Activated T-helper 1 cell treated with Interleukin-2 at 50 U/mL for 16 hours (primary cell): ENCODE data around the gene CEP85L.

ENCODE experiments used
- DNase-seq: peaks from one replicate; pipeline ENCODE4 v3.0.0-alpha.2; 2020; ENCODE audit warnings: low read depth

The CEP85L gene

DNA sequence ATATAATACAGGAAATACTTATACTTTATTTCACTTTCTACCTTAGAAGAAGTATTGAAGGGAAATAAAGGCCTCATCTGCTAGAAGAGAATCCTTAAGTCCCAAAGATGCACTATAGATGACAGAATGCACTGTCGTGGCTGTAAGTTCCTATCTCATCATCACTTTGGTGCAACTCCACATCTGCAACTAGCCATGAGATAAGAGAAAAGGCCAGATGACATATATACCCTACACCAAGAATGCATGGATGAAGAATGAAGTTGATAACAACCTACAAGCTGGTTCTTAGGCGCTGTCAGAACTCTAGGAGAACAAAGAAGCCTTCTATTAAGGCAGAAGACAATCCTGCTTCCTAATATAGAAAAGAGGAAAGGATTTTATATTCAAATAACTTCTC lies 114.9 kb downstream of the CEP85L start:
- no peak for DNase-seq

- DNase-seq = no peak
Measured at GRCh38 chr6:118535176-118535844, 116.1 kb downstream of the CEP85L start.

DNA sequence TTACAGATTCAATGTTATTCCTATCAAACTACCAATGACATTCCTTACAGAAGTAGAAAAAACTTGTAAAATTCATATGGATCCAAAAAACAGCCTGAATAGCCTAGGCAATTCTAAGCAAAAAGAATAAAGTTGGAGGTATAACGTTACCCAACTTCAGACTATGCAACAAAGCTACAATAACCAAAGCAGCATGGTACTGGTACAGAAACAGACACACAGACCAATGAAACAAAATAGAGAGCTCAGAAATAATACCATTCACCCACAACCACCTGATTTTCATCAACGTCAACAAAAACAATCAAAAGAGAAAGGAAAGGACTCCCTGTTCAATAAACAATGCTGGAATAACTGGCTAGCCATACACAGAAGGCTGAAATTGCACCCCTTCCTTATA lies 120.4 kb downstream of the CEP85L start:
- no peak for DNase-seq

DNA sequence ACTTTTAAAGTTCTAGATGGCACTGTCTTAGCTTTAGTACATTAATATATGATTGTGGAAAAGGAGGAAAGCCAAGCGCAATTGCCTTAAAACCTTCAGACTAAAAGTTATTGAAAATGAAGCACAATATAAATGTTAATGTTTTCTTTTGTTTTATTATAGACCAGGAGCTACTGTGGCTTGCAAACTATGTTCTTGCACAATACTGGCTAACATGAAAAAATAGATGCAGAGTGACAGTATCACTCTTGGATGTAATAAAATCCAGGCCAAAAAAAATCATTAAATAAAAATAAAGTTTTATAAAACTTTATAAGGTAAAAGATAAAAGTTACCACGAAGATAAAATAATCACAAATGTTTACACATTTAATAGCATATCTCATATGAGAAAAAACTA lies 121.6 kb downstream of the CEP85L start:
- DNase-seq = no peak

- DNase-seq = no peak
Measured at GRCh38 chr6:118528129-118528528, 123.3 kb downstream of the CEP85L start.

DNA sequence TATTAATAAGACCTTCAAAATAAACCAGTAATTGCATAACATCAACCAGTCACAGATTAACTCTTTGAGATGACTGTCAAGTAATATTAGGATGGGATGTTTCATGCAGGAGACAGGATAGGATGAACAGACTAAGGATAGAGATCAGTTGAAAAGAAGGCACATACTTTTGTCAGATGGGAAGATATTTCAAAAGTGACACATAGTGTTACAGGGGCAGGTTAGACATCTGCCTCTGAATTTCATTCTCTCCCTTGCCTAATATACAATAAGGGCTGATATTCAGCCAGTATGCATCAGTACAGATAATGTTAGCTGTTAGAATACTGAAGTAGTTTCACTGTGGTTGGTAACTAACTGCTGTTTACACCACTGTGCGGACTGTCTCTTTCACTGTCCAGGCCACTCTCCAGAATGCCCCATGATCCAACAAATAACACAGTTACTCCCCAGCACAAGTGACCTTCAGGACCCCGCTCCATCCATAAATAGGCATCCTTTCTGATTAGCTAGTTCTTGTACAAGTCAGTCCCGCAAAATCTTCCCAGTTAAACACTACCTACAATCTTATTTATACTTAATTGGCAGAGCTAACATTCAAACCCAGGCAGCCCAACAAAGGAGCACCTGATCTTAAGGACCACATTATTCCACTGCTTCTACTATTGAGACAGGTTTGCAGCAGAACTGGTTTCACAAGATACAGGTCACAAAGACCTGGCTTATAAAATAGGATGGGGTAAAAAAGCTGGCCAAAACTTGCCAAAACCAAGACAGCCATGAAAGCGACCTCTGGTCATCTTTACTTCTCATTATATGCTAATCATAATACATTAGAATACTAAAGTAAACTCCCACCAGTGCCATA lies 125.2 kb downstream of the CEP85L start:
- DNase-seq = no peak

DNA sequence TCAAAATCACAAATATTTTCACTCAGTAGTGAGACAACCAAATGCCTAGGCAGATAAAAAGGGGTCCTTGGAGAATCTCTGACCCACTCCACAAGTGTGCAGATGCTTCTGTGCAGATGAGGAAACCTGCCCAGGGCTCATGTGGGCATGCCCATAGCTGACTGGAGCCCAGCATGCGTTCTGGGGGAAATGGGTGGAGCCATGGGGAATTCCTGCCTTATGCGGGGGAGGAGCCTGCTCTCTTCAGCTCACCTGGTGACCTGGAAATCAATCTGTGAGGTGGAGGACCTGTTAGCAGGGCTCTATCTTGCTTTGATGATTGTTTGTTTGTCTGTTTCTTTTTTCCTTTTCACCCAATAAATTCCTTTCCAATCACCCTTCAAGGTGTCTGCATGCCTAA lies 126.7 kb downstream of the CEP85L start:
- DNase-seq = no peak

- no peak for DNase-seq
Measured at GRCh38 chr6:118523216-118523615, 128.2 kb downstream of the CEP85L start.

GRCh38 chr6:118522422-118522821 lies 129.0 kb downstream of the CEP85L start:
- no peak for DNase-seq

GRCh38 chr6:118514689-118515088 lies 136.7 kb downstream of the CEP85L start:
- DNase-seq = no peak

GRCh38 chr6:118511930-118512715 lies 139.3 kb downstream of the CEP85L start:
- DNase-seq = no peak

GRCh38 chr6:118509009-118509617 lies 142.3 kb downstream of the CEP85L start:
- no peak for DNase-seq

DNA sequence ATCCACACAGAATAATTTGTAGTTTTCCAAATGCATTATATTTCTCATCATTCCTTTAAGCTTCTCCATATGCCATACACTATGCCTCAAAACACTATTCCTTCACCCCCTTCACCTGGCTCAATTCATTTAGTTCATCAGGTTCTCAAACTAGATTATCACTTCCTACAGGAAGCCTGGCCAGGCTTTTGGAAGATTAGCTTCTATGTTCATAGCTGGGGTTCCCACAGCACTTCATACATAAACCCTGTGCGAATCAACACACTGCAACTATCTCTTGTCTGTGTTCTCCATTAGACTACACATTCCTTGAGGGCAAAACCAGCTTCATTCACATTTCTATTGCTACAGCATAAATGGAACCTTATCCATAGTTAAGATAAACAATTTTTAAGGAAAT lies 143.8 kb downstream of the CEP85L start:
- no peak for DNase-seq

DNA sequence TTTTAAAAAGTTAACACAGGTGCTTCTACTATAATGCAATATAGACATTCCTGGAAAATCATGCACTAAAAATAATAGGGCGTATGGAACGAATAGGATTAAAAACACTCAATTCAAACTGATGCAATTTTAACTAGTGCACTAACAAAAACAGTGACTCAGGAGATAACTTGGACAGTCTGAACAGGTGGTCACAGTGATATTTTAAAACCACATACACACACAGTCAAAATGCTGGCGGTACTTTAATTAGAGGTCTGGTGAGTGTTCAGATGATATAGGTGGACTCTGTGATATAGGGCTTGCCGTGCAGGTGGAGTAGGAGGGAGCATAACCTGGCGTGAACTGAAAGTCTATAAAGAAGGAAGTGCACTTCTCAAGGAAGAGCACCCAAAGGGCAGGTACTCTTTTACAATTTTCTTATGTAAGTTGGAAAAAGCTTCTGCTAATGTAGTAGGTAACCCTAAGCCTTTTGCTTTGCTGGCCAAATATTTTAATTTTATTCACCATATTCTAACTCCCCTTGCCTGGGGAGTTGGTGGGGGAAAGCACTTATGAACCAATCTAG lies 145.2 kb downstream of the CEP85L start:
- no peak for DNase-seq

GRCh38 chr6:118505656-118506055 lies 145.7 kb downstream of the CEP85L start:
- DNase-seq = no peak

DNA sequence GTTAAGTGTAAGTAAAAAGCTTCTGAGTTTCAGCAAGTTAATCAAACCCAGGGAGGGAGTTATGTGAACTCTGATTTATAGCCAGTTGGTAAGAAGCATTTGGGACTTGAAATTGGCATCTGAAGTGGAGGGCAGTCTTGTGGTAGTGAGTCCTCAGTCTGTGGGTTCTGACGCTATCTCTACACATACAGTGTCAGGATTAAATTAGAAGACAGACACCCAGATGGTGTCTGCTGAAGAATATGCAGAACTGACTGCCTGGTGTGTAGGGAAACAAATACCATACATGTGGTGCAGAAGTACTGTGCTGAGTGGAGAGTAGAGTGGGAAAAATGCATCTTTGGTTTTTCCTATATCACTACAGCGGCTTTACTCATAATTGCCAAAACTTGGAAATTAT lies 146.8 kb downstream of the CEP85L start:
- no peak for DNase-seq

GRCh38 chr6:118502169-118502568 lies 149.2 kb downstream of the CEP85L start:
- no peak for DNase-seq

- no peak for DNase-seq
Measured at GRCh38 chr6:118501765-118502164, 149.6 kb downstream of the CEP85L start.

- DNase-seq = no peak
Measured at GRCh38 chr6:118501099-118501498, 150.3 kb downstream of the CEP85L start.

GRCh38 chr6:118500130-118501015 lies 151.0 kb downstream of the CEP85L start:
- no peak for DNase-seq
